HG02852 (cell line): ENCODE results near the gene AMDHD2.

Experiments used
- ATAC-seq: cut with Tn5 transposase; IDR thresholded peaks from one replicate; pipeline ENCODE4 v1.9.1; 2021; ENCODE audit warnings: mild to moderate bottlenecking, moderate library complexity; ENCODE audit not compliant: unreplicated experiment

Gene AMDHD2

DNA sequence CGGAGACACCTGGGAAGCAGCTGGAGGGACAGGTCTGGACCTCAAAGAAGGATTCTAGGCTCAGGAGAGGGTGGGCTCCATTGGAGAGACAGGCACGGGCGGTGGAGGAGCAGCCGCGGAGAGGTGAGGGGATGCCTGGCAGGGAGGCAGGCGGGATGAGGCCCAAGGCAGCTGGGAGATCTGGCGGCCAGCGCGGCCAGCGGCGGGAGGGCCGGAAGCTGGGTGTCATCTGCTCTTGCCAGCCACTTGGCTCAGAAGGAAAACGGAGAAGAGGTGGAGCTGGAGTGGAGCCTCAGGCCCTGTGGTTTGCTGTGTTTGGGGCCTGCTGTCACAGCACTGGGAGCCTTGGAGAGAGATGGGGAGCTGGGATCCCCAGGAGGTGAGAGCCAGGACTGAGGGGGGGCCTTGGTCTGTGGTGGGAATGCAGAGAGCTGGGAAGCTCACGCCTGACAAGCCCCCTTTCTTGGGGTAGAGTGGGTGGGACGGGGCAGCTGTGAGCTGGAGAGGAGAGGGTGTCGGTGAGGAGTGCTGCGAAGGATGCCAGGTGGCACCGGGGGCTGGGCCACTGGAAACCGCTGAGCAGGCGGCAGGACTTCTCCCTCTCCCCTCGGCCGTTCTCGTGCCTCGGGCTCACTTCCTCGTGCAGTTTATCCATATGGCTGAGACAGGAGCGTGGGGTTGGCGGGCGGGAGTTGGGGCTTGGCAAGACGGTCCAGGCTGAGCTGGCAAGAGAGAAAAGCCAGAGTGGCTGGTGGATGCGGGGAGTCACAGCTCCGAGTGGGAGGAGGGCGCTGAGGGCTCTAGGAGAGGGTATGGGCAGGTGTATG, 37.2 kb upstream of the AMDHD2 start:
- no peak for ATAC-seq

DNA sequence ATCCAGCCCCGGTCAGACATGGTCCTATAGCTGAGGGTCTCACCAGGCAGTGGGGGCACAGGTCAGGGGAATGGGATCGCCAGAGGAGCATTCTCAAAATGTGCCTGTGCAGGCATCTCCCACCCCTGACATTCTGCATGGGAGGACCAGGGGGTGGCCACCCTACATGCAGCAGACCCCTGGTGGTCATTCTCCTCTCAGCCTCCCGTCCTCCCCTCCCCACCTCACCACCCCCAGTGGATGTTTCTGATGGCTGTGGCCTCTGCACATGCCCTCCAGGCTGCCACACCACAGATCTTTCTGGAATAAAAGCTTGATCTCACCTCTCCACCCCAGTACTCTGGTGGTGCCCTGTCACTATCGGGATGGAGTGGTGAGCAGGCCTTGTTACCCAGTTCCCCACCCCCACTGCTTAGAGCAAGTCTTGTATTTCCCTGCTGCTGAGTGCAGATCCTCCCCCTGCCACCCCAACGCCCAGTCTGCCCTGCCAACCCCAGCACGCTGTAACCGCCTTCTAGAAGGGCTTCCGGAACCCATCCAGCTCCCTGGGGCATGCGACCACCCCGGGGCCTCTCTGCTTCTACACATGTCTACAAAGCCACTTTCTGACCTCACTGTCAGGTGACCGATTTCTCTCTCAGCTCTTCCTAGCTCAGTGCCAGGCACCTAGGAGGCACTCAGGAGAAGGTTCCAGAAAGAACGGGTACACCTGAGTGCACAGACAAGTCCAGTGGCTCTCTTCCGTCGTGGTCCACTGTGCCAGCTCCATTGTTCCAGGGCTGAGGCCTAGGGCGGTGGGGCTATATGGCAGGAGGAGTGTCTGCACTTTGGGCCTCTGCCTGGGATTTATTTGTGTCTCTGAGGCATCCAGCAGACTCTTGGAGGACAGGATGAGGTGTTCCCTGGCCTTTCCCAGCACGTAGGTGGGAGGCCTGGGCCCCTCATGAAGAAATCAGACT, 36.0 kb upstream of the AMDHD2 start:
- ATAC-seq, result no peak

DNA sequence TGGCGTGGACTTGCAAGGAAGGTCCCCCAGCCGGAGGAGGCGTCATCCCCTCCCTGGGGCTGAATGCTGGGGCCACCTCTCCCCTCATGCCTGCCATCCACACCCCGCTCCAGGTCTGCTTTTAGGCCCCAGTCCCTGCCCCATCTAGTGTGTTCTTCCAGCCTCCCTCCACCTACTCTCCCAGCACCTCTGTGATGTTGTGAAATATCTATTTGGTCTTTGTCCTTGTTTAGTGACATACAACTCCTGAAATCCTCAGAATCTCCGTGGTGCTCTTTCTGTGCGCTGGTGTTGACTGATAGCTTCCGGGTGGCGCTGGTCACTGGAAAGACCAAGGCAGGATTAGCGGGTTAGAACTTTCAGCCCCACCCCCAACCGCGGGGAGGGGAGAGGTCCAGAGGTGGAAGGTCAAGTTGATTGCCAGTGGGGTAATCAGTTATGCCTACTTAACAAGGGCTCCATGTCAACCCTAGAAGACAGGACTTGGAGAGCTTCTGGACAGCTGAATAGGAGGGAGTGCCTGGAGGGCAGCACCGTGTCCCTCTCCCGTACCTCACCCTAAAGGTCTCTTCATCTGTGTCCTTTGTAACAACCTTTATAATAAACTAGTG, 35.2 kb upstream of the AMDHD2 start:
- ATAC-seq, result no peak

DNA sequence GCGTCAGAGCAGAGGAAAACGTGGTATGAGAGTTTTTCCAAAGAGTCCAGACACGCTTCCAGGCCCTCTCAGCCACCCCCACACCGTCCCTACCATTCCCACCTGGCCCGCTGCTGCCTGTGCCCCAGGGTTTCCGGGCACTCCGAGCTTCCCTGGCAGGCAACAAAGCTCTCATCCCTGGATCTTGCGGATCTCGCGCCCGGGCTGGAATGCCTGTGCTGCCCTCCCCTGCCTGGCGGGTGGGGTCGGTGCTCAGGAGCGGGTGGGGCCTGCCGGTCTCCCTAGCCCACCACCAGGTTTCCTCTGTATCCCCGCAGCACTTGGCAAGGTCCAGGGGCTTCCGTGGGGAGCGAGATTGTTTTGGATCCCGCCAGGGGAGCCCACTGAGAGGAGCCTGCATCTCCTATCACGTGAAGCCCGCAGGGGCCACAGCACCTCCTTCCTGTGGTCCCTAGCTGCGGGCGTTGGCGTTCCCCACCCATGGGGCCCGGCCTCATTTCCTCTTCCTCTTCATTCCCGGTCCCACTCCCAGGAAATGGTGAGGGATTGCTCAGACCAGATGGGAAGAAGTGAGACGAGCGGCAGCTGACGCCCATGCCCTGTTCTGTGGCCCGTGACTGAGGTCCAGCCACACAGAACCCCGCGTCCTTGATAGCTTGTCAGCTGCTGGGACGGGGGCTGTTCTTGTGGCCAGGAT, 34.2 kb upstream of the AMDHD2 start:
- ATAC-seq, result no peak

DNA sequence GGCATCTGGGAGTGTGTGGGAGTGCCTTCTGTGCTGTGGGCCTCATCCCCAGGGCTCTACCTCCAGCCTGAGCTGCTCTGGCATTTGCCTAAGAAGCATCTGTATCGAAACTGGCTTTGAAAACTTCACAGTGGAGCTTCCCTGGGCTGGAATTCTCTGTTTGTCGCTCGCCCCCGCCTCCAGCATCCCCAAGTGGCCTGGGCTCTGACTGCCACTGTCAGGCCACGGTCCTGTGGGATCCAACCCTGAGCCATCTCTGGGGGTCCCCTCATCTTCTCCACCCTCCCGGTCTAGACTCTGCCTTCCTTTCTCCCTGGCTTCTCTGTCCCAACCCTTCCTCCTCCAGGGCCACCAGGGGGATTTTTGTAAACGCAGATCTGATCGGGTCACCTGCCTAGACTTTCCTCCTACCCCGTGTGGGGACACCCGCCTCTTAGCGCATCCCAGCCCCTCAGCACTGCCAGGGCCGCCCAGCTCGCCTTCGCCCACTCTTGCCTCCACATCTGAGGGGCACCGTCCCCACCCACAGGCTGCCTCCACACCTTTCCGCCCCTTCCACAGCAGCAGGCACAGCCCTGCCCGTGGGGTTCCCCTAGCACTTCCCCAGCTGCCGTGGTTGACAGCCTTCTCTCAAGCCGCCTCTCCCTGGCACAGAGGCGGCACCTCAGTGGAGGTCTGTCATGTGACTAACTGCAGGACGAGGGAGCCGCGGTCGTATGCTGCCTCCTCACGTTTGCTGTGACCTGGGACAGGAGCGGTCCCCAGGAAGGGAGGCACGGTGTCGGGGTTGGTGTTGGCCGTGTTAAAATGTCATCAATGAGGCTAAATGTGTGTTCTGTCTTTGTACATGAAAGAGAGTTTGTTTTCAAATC, 33.3 kb upstream of the AMDHD2 start:
- ATAC-seq, result peak; percentile 64

GRCh38 chr16:2487517-2487842, 32.7 kb upstream of the AMDHD2 start:
- ATAC-seq, result no peak

DNA sequence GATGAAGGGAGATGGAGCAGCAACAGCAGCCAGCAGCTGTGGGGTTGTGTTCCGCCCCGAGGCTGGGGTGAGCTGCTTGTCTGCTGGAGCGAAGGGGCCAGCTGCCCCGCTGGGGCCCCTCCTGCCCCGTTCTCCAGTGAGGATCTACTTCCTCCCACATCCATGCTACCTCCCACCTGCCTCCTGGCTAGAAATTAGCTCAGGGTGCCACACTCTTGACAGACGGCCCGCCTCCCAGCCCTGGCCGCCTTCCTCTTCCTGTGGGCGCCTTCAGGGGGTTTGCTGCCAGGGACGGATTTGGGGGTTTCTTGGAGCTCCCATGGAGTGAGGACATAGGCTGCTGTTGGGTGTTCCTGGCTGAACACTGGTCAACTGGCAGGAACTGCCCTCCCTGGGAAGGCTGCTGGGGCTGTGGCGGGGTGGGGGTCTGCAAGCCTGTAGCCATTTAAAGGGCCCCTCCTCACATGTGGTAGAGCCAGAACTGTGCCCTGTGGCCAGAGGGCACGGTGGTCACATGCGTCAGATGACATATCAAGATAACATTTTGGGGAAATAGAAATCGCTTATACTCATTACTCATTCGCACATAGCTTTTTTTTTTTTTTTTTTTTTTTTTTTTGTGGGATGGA, 32.2 kb upstream of the AMDHD2 start:
- ATAC-seq, result no peak

DNA sequence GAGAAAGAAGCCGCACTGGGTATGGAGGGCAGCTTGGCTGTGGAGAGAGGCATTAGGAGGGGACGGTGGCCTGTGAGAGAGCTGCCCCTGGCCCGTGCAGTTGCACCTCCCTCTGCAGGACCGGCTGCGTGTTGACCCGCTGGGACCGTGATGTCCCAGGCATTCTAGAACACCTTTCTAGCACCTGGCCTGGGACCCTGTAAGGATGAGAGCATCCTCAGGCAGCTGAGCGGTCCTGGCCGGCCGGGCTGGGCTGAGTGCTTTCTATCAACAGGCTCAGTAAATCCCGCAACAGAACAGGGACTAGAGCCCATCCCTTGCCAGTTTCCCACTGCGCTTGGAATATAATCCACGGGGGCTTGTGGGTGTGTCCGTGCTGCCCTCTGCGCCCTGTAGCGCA, 30.6 kb upstream of the AMDHD2 start:
- ATAC-seq, result no peak

DNA sequence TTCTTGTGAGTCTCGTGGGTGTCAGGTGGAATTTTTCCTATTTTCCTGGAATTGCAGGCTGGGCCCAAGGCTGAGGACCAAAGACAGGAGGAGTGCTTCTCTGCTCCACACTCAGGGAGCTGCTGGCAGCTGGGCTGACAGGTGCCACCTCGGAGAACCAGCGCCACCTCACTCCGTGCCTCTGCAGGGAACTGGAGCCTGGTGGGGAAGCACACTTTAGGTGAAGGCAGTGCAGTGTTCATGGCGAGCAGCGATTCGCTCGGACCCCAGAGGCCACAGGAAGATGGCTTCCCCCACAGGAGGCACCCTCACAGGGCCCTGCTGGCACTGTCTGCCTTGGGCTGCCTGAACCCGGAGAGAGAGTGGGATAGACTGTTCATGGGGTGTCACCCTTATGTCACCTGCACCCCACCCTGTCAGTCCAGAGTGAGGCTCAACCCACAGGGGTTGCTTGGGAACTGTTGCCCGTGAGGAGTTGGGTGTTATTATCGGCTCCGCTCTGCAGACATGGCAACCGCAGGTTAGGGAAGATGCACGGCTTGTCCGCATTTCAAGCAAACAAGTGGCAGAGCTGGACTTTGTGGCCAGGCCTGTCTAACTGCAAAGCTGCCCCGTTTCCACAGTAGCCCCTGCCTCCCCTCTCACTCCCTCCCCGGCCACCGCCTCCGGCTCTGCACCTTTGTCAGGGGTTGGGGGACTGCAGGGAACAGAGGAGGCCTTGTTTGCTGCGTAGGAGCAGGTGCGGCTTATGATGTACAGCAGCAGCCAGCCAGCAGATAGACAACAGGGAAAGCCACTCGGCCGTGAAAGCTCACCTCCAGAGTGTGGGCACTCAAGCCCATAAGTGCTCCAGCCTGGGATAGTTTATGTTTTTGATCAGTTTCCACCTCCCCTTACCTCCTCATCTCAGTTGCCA, 29.7 kb upstream of the AMDHD2 start:
- ATAC-seq, result no peak

- ATAC-seq, result no peak
Measured at GRCh38 chr16:2492292-2492691, 27.9 kb upstream of the AMDHD2 start.

GRCh38 chr16:2493605-2494004, 26.6 kb upstream of the AMDHD2 start:
- ATAC-seq, result no peak

- no peak for ATAC-seq
Measured at GRCh38 chr16:2494616-2495015, 25.6 kb upstream of the AMDHD2 start.

DNA sequence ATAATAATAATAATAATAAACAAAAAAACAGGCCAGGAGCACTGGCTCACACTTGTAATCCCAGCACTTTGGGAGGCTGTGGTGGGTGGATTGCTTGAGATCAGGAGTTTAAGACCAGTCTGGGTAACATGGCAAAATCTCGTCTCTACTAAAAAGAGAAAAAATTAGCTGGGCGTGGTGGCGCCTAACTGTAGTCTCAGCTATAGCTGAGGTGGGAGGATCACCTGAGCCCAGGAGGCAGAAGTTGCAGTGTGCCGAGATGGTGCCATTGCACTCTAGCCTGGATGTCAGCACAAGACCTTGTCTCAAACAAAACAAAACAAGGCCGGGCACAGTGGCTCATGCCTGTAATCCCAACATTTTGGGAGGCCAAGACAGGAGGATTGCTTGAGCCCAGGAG, 25.1 kb upstream of the AMDHD2 start:
- no peak for ATAC-seq

- ATAC-seq, result no peak
Measured at GRCh38 chr16:2496223-2497115, 23.7 kb upstream of the AMDHD2 start.

- ATAC-seq, result no peak
Measured at GRCh38 chr16:2497116-2497630, 23.0 kb upstream of the AMDHD2 start.

- no peak for ATAC-seq
Measured at GRCh38 chr16:2497695-2498484, 22.3 kb upstream of the AMDHD2 start.
